ENCODE measurements around the gene E2F2.

DNA sequence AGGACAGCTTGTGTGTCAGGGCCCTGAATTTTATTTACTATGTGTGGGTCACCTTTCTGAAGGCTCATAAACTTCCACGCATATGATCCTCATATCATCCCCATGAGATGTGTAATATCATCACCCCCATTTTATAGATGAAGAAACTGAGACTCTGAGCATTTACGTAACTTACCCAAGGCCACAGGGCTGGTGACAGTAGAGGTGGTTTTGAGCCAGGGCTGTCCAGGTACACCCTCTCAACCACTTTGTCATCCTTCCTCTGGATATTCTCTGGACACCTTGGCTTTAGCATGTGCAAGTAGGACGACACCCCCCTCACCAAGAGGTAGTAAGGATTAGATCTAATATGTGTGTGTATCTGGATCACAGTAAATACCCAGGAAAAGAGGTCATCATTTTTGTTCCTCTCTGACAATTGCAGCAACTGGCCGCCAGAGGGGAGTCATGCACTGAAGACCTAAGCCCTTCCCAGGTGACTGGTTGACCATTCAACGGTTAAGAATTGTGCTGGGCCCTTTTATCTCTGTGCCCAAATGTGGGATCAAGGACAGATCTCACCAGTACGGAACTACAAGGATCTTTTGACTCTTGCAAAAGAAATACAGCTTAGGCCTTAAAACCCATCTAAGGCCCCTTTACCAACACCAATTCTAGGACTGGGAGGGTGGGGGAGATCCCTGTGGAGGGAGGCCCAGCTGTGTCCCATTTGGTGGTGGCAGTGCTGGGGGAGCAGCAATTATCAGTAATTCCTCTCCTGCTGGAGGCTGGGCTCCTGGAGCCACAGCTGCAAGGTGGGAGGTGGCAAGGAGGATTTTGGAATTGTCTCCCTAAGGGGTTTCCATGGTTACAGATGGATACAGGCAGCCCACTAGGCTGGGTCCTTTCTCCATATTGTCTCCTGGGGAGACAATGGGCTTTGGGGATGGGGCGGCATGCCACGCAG is 13.7 kb upstream of the E2F2 start:
- no peak for TF ChIP-seq EZH2phosphoT487 (IDR thresholded peaks at IDR 0.05; ENCODE audit: borderline replicate concordance)
- TF ChIP-seq POLR2AphosphoS5 (IDR thresholded peaks at IDR 0.05; ENCODE audit: low read depth, low read length), result no peak
- TF ChIP-seq CTCF (IDR thresholded peaks at IDR 0.05 in 2 of 3, conservative IDR thresholded peaks at IDR 0.05 in 1 of 3; ENCODE audit: borderline replicate concordance in 1 of 3, insufficient read depth in 1 of 3, low read depth in 2 of 3, low read length in 2 of 3), result peak; percentile 82 to 97 (median 93)
- no peak for TF ChIP-seq ZNF274 (IDR thresholded peaks at IDR 0.05; ENCODE audit: low read depth, low read length)

Measured in HCT116 (cell line).